ENCODE data around the gene LTK.

- no peak for TF ChIP-seq CTCF (conservative IDR thresholded peaks at IDR 0.05)
- no peak for TF ChIP-seq ZFX (IDR thresholded peaks at IDR 0.05)
Observed at GRCh38 chr15:41506796-41507341, 6.8 kb downstream of the LTK start.
